Inferior parietal cortex (tissue), 1 donor: ENCODE measurements around the gene MRPL11.

Experiments used
- DNase-seq: peaks from one replicate; pipeline ENCODE4 v3.0.0-alpha.2; 2016; ENCODE audit errors: extremely low spot score

MRPL11 gene

DNA sequence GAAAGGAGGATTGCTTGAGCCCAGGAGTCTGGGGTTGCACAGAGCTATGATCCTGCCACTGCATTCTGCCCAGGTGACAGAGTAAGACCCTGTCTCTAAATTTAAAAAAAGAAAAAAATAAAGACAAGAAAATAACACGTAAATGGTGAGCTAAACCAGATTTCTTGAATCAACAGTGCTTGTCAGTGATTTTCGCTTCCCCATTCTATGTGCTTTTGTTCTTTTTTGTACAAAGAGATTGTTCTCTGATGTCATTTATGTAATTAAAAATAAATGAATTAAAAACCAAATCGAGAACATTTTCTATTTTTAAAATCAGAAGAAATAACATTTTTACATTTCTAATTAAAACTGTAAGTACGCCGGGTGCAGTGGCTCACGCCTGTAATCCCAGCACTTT, 47.3 kb downstream of the MRPL11 start:
- no peak for DNase-seq

- DNase-seq, result peak; percentile 51
These were observed 49.8 kb downstream of the MRPL11 start for GRCh38 chr11:66388780-66389386.

DNA sequence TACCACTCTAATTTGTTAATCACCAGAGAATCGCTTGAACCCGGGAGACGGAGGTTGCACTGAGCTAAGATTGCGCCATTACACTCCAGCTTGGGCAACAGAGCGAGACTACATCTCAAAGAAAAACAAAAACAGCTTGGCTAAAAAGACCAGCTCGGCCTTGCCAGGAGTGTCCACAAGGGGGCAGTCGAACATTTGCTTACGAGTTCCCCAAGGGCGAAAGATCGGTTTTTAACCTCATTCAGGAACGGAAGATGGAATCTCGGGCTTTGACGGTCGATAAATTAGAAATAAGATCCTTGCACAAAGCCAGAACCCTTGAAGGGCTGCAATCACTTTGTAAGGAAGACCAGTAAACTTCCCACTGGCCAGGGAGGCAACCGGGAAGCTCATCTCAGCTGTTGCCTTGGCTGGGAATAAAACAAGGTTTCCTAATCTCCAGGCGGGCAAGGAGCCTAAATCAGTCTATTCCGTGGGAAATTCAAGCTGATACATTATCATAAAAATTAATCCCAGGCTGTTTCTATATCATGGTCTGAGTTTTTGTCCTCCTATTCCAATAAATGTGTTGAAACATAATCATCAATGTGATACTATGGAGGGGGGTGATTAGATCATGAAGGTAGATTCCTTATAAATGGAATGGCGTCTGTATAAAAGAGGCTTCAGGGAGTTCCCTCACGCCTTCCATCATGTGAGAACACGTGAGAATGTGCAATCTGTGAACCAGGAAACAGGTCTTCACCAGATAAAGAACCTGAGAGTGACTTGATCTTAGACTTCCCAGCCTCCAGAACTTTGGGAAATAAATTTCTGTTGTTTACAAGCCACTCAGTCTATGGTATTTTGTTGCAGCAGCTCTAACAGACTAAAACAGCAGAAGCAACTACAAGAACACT, 52.2 kb downstream of the MRPL11 start:
- DNase-seq, result peak; percentile 94
